Heart left ventricle (tissue), 13 donors: ENCODE data around the gene USP40.

Source experiments
- POLR2A ChIP-seq, 2 donors: fragments of 450-650 bp; IDR thresholded peaks; one replicate each; pipeline ENCODE4 v1.6.1; 2017; ENCODE audit warnings: antibody characterized with exemption in 2 of 2, mild to moderate bottlenecking in 2 of 2, moderate library complexity in 2 of 2
- TF ChIP-seq, protein P1 (sequence below), 12 donors: fragments of 200-600 bp; sonication (generic) in 4 of 12; IDR thresholded peaks; one replicate each; pipeline versions ENCODE4 v1.5.0 to v1.8.0; 2018 to 2022; ENCODE audit warnings: antibody characterized with exemption in 12 of 12, mild to moderate bottlenecking in 5 of 12
- donor health status: ischemic (EF 13 %, LVEDD 7.1; RV severe dilation, severe dysfunction).
- donor health status: DM: no; HTN: yes; CAD: no.
- donor health status: DM: no; HTN: no; CAD: no.
- donor health status: ischemic (EF 25% LVEDD 6.9; RV normal size, moderate dysfunction).
- donor health status: ischemic (EF 25% LVEDD 5.7; RV mildly dilated, moderate dysfunction).
- donor health status: ischemic (EF 35%, LVEDD 5.7; RV mildly dilated, moderate dysfunction).
- donor health status: nonischemic (EF 11% LVEDD 7.7; RV severe dilation, severe dysfunction).
- donor health status: DM: yes; HTN: yes; CAD: no.
- donor health status: PGD.
- donor health status: ischemic (EF 29% LVEDD 5.4; RV normal size, mild dysfunction).
- donor health status: nonischemic (EF 23%, LVEDD 6.1; RV moderate dilation, normal function).

DNA sequence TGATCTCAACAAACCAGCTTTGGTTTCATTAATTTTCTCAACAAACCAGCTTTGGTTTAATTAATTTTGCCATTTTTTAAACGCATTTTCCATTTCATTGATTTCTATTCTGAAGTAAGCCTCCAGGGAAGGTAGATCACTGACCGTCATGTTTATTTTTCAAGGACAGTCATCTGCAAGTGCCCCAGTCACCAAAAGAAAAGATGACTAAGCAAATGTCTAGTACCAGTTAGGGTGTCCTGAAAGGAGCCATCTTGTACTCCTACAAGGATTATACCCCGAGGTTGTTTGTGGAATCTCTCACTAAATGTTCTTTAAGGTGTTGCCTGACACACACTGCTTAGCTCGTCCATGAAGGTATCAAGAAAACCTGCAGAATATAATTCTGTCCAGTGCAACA is 44.7 kb upstream of the USP40 start:
- no peak for TF ChIP-seq POLR2A (IDR thresholded peaks at IDR 0.05)
- TF ChIP-seq, protein P1, sequence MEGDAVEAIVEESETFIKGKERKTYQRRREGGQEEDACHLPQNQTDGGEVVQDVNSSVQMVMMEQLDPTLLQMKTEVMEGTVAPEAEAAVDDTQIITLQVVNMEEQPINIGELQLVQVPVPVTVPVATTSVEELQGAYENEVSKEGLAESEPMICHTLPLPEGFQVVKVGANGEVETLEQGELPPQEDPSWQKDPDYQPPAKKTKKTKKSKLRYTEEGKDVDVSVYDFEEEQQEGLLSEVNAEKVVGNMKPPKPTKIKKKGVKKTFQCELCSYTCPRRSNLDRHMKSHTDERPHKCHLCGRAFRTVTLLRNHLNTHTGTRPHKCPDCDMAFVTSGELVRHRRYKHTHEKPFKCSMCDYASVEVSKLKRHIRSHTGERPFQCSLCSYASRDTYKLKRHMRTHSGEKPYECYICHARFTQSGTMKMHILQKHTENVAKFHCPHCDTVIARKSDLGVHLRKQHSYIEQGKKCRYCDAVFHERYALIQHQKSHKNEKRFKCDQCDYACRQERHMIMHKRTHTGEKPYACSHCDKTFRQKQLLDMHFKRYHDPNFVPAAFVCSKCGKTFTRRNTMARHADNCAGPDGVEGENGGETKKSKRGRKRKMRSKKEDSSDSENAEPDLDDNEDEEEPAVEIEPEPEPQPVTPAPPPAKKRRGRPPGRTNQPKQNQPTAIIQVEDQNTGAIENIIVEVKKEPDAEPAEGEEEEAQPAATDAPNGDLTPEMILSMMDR (IDR thresholded peaks at IDR 0.05) = no peak
